Renal pelvis (tissue), 4 donors: ENCODE measurements around the gene SDK2. TPM values are rescaled to one million over a fixed set of nuclear protein-coding genes. Genes with fewer than 3 reads are reported as not detected.

Experiments used
- DNase-seq: peaks from one replicate; pipeline ENCODE4 v3.0.0-alpha.2; 2013
- polyA plus RNA-seq, 3 donors: library from polyadenylated mRNA; unstranded; fragments of 120-200 nt; gene quantifications; one replicate each; pipeline ENCODE4 v1.2.1, GENCODE V29; 2013; ENCODE audit not compliant: insufficient read length in 3 of 3

SDK2 gene
- polyA plus RNA-seq, 3 donors: 7.2 to 10.0 (median 9.9) TPM

GRCh38 chr17:73635101-73635817 lies 9.0 kb downstream of the SDK2 start:
- DNase-seq: no peak

GRCh38 chr17:73634629-73635028 lies 9.6 kb downstream of the SDK2 start:
- DNase-seq: no peak

- no peak for DNase-seq
Observed at GRCh38 chr17:73633736-73634135, 10.5 kb downstream of the SDK2 start.

GRCh38 chr17:73632513-73632912 lies 11.7 kb downstream of the SDK2 start:
- no peak for DNase-seq

GRCh38 chr17:73630965-73631595 lies 13.2 kb downstream of the SDK2 start:
- no peak for DNase-seq

GRCh38 chr17:73630531-73630930 lies 13.7 kb downstream of the SDK2 start:
- DNase-seq: no peak

GRCh38 chr17:73628642-73629552 lies 15.3 kb downstream of the SDK2 start:
- no peak for DNase-seq

- DNase-seq: peak; percentile 62
Observed at GRCh38 chr17:73625991-73626673, 18.1 kb downstream of the SDK2 start.

- no peak for DNase-seq
Observed at GRCh38 chr17:73625006-73625405, 19.2 kb downstream of the SDK2 start.

GRCh38 chr17:73624496-73624988 lies 19.7 kb downstream of the SDK2 start:
- DNase-seq: no peak

- DNase-seq: no peak
Observed at GRCh38 chr17:73623818-73624217, 20.4 kb downstream of the SDK2 start.

GRCh38 chr17:73623247-73623646 lies 21.0 kb downstream of the SDK2 start:
- DNase-seq: no peak

GRCh38 chr17:73622381-73622780 lies 21.9 kb downstream of the SDK2 start:
- DNase-seq: no peak

- DNase-seq: no peak
Observed at GRCh38 chr17:73621685-73622084, 22.6 kb downstream of the SDK2 start.

GRCh38 chr17:73620414-73620813 lies 23.8 kb downstream of the SDK2 start:
- no peak for DNase-seq

- no peak for DNase-seq
Observed at GRCh38 chr17:73617501-73617900, 26.7 kb downstream of the SDK2 start.

- DNase-seq: no peak
Observed at GRCh38 chr17:73616873-73617404, 27.3 kb downstream of the SDK2 start.

GRCh38 chr17:73616120-73616872 lies 27.9 kb downstream of the SDK2 start:
- DNase-seq: no peak

- DNase-seq: no peak
Observed at GRCh38 chr17:73614256-73614655, 30.0 kb downstream of the SDK2 start.
